Epithelial cell of esophagus (primary cell): ENCODE results near the gene GRIN2A.

Source experiments
- DNase-seq: peaks from one replicate; pipeline ENCODE4 v3.0.0; 2010; ENCODE audit warnings: low read depth
- H3K4me3 ChIP-seq: 2 replicates; pipeline ENCODE4 v1.5.1; 2011; ENCODE audit warnings: mild to moderate bottlenecking, low read length, control low read depth
- TF ChIP-seq, protein P1 (sequence below): IDR thresholded peaks from 2 replicates; pipeline ENCODE4 v1.5.1; 2011; ENCODE audit warnings: low read depth, mild to moderate bottlenecking, low read length, control low read depth, inconsistent platforms; ENCODE audit not compliant: insufficient read depth; ENCODE audit errors: missing control alignments

The GRIN2A gene

DNA sequence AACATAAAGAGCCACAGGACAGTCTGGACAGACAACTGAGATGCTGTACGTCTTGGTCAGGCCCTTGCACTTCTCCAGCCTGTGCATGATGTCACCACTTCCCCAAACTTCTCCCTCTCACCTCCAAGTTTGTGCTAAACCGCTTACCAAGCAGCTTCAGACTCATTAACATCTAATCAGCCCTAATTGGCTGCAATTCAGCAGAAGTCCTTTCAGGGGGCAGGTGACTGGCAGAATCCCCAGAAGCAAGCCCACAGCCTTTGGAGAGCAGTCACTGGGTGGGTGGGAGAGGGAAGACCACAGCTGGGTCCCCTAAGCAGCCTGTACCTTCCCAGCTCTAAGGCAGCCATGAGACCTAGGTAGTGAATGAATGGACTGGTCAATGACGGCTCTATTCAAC is 161.4 kb downstream of the GRIN2A start:
- TF ChIP-seq, protein P1, sequence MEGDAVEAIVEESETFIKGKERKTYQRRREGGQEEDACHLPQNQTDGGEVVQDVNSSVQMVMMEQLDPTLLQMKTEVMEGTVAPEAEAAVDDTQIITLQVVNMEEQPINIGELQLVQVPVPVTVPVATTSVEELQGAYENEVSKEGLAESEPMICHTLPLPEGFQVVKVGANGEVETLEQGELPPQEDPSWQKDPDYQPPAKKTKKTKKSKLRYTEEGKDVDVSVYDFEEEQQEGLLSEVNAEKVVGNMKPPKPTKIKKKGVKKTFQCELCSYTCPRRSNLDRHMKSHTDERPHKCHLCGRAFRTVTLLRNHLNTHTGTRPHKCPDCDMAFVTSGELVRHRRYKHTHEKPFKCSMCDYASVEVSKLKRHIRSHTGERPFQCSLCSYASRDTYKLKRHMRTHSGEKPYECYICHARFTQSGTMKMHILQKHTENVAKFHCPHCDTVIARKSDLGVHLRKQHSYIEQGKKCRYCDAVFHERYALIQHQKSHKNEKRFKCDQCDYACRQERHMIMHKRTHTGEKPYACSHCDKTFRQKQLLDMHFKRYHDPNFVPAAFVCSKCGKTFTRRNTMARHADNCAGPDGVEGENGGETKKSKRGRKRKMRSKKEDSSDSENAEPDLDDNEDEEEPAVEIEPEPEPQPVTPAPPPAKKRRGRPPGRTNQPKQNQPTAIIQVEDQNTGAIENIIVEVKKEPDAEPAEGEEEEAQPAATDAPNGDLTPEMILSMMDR, result no peak
- no peak overlapping the region for H3K4me3 ChIP-seq
- no peak for DNase-seq

DNA sequence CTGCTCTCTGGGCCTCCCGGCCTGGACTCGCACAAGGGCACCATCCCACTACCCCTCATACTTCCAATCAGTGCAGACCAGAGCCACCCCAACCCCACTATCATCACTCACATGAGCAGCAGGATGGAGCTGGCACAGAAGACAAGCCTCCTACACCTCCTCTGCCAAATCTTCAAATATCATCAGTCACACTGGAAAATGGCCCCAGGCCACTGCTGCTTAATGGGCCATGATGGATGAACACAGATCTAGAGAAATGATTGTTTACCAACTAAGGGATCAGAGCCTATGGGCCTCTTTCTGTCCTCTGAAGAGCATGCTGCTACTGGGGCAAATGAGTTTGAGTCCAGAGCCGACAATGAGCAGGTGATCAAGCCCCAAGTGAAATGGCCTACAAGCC is 165.5 kb downstream of the GRIN2A start:
- no peak overlapping the region for H3K4me3 ChIP-seq
- TF ChIP-seq, protein P1, result no peak
- DNase-seq, result no peak

DNA sequence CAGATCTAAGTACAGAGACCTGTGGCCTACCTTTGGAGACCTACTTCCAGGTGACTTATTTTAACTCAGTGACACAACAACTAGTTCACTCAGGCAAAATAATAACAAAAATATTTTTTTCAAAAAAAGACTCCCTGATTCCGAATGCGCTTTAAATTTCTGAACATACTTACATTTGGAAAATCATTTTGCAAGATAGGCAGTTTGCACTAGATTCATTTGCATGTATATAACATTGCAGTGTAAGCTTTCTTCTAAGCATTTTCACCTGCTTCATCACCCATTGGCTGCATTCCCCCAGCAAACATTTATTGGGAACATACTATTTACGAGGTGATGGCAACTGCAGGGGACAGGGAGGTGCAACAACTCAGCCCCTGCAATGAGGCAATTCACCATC is 166.8 kb downstream of the GRIN2A start:
- no peak for DNase-seq
- H3K4me3 ChIP-seq, result no peak overlapping the region
- TF ChIP-seq, protein P1, result no peak

DNA sequence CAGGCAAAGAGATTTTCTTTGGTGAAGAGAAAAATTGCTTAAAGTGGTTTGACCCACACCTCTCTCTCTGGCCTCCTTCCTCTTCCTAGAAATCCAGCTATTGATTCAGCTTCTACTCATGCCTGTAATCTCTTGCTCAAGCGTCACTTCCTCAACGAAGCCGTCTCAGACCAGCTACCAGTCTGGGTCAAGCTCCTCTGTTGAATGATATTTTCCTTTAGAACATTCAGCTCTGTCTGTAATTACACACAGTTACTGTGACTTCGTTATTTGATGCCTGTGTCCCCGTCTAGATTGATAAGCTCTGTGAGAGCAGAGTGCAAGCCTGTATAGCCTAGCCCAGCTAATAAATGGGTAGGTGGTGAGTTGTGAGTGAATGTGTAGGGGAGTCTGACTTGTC is 168.5 kb downstream of the GRIN2A start:
- no peak overlapping the region for H3K4me3 ChIP-seq
- no peak for DNase-seq
- TF ChIP-seq, protein P1, result no peak

DNA sequence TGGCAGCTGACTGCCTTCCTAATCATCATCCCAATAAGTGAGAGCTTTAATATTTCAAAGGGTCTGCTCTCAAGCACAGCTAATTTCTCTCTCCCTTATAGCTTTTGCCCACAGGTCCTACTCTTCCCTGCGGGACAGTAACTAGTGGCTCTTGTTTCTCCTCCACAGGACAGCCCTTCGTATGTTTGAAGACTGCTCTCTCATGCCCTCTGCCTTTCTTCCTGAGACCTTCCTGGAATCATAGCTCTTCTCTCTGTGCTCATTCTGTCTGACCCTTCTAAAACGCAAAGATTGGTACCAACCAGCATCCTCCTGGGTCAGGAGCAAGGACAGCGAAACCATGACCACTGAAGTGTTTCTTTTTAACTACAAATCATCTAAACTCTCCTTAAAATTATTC is 168.9 kb downstream of the GRIN2A start:
- DNase-seq, result no peak
- no peak overlapping the region for H3K4me3 ChIP-seq
- TF ChIP-seq, protein P1, result no peak

DNA sequence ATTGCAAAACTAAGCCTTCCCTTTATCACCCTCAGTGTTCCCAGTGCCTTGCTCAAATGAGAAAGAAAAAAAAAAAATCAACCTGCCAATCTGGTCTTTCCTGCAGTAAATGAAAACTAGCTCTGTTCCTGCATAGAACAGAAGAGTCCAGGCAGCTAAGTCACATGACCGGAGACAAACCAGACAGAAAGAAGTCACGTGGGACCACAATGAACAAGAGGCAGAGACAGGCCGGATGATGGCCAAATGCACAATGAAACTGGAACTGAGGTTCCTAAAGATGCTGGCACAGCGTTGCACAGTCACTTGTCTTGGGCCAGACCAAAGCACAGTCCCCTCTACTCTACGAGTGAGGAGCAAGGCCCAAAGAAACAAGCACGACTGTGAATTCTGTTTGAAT is 172.5 kb downstream of the GRIN2A start:
- H3K4me3 ChIP-seq, result no peak overlapping the region
- no peak for DNase-seq
- TF ChIP-seq, protein P1, result no peak

DNA sequence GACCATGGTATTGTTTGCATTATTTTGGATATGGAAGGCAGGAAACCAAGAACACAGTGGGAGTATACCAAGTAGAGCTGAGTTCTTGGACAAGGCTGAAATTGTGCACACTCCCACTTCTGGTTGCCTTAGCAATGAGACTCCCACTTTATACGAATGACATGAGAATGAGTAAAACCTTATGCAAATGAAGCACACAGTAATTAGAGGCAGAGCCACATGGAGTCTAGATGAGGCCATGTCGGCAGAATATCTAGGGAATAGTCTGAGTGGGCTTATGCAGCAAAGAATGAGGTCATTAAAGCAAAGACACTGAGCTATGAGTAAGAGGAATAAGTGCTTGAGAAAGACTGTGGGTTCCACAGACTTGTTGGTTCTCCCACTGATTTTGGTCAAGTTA is 178.7 kb downstream of the GRIN2A start:
- no peak for DNase-seq
- no peak overlapping the region for H3K4me3 ChIP-seq
- TF ChIP-seq, protein P1, result no peak
